Measurements from ENCODE around the gene TBCD. TPM values are rescaled to one million over a fixed set of nuclear protein-coding genes. Genes with fewer than 3 reads are reported as not detected.
A peak's percentile ranks its signal among the peaks of the same experiment; 100 is the strongest.

Gene TBCD
- total RNA-seq (2014; rRNA removed; shearing (Covaris generic)): 17.4 and 20.7 TPM in 2 replicates
- 79.5 and 104 TPM in 2 replicates for polyA plus RNA-seq (2014; cell fraction: nucleus; rRNA removed)

DNA sequence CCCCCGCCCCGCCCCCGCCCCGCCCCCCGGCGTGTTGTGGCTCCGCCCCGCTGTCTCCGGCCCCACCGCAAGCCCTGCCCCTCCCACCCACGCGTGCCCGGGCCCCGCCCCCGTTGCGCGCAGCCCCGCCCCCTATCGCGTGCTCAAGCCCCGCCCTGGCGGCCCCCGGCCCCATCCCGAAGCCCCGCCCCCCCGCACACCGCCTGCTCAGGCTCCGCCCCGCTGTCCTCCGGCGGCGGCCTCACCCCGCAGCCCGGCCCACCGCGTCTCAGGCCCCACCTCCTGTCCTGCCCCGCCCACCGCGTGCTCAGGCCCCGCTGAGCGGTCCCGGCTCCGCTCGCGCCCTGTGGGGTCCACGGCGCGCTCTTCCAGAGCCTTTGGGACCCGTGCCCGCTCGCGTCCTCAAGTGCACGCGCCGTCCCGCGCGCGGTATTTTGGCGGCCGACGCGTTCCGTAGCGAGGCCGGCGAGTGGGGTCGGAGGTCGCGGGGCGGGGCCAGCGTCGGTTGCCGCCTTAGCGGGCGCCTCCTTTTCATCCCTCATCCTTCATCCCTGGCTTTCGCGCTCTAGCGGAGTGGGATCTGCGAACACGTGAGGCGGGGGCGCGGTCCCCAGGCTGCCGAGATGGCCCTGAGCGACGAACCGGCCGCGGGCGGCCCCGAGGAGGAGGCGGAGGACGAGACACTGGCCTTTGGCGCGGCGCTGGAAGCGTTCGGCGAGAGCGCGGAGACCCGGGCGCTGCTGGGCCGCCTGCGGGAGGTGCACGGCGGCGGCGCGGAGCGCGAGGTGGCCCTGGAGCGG lies at the start of gene TBCD:
Gene TBCD, plus strand, starts transcription at position 495 of the 800 bp plus-strand sequence. Its CDS starts 129 bp downstream, at position 624.
- DNase-seq (ENCODE audit: extremely low read depth, low read depth): peak; percentile 74

- DNase-seq (ENCODE audit: extremely low read depth, low read depth): no peak
These were observed 49.5 kb upstream of the TBCD start for GRCh38 chr17:82702231-82702927.

DNA sequence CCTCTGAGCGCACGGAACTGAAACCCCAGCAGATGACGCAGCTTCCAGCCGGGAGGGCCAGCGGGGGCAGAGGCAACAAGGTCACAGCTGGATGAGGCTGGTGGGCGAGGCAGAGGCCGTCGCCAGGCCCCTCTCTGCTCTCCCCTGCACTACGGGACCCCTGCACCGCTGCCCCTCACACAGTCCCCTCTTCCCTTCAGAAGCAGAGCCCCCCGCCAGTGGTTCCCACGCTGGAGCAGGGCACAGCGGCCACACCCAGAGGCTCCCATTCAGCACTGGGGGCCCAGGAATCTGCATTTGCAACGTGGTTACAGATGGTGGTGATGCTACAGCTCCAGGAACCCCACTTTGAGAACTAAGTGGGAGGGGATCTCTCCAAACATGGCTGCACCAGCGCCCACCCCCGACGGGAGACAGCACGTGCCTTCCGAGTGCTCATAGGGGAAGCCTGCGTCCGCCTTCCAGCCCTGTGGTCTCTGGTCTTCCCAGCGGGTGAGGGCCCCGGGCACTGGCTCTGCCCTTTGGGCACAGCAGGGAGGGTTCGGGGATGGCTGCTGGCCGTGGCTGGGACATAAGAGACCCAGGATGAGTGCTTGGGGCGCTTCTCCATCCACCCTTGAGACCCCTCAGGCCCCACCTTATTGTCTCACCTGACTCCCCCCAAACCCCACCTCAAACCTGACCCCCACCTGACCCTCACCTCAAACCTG lies 48.7 kb upstream of the TBCD start:
- DNase-seq (ENCODE audit: extremely low read depth, low read depth): no peak

DNA sequence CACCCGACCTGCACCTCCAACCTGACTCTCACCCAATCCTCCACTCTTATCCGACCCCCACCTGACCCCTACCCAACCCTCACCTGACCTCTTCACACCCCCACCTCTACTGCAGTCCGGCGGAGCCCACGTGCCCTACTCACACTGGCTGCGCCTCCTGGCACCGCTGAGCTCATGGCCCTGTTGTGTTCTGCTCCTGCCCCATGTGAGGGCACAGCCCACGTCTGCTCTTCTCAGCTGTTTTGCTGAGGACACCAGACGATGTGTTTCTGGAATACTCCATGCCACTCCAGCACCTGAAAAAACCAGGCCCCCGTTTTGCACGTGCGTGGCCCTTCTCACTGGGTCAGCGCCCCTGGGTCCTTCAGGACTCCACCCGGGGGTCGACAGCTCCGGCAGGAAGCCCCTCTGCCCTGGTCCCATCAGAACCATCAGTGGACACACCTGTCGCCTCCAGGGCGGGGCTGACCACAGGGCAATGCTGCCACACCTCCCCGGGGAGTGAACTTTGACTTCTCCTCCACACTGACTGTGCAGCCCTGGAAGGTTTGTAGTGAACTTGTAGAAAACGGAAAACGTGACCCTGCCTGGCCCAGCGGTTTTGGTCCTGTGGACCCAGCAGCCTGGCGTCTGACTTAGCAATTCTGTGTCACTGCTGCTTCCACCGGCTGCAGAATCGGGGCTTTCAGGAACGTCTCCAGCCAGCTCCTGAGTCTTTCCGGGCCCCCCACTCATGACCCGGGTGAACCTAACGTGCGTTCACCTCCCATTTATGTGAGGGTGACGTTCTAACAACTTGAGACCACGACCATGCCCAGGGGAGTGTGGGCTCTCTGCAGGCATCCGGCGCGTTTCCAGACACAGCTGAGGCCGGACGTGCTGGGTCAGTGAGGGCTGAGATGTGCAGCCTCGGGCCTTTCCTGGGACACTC lies 47.7 kb upstream of the TBCD start:
- DNase-seq (ENCODE audit: extremely low read depth, low read depth): no peak

DNA sequence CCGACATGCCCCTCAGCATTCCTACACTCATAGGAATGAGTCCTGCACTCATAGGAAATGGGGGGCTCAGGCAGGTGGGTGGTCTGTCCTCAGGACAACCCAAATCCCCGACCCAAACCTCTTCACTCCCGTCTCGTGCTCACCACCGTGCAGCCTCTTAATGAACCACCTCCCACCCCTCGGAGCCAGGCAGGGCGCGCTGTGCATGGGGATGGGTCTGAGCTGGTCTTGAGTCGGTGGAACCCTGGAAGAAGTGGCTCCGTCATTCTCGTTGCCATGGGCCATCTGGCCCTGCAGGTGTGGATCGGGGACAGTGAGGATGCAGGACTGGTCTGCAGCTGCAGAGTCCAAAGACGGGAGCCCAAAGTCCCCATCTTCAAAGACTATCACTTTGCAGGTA lies 47.0 kb upstream of the TBCD start:
- no peak for DNase-seq (ENCODE audit: extremely low read depth, low read depth)

GRCh38 chr17:82705756-82706155 lies 46.1 kb upstream of the TBCD start:
- DNase-seq (ENCODE audit: extremely low read depth, low read depth): no peak

DNA sequence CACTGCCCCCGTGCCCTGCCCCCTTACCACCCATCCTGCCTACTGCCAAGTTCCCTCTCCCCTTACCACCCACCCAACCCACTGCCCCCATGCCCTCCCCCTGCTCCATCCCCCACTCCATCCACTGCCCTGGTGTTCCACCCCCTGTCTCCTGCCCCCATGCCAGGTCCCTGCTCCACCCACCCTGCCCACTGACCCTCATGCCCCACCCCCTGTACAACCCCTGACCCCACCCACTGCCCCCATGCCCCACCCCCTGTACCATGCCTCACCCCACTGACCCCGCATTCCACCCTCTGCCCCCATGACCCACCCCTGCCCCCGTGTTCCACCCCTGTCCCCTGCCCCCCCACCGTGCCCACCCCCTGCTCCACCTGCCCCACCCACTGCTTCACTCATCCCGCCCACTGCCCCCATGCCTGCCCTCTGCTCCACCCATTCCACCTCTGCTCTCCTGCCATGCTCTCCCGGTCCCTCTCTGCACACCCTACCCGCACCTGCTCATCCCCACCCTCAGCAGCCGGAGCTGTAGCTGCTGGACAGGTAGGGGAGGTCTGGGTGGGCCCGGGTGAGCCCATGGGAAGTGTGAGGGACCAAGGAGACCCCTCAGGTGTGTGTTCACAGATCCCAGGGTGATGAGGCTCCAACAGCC lies 42.7 kb upstream of the TBCD start:
- no peak for DNase-seq (ENCODE audit: extremely low read depth, low read depth)

GRCh38 chr17:82709676-82710498 lies 42.0 kb upstream of the TBCD start:
- DNase-seq (ENCODE audit: extremely low read depth, low read depth): no peak

- DNase-seq (ENCODE audit: extremely low read depth, low read depth): no peak
These were observed 41.2 kb upstream of the TBCD start for GRCh38 chr17:82710499-82711232.

DNA sequence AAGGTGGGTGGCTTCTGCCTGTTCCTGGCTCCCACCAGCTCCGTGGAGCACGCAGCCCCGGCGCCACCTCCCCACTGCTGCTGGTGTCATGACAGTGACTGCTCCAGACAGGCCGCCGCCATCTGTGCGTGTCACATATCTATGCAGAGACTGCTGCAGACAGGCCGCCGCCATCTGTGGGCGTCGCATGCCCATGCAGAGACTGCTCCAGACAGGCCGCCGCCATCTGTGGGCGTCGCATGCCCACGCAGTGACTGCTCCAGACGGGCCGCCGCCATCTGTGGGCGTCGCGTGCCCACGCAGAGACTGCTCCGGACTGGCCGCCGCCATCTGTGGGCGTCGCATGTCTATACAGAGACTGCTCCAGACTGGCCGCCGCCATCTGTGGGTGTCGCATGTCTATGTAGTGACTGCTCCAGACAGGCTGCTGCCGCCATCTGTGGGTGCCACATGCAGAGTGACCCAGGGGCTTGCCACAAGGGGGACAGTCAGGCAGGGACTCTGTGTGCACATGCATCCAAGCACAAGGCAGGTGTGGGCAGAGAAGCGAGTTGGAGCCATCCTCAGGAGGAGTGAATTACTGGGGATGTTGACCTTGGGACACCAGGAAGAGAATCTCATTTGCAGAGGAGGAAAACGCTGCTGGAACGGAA lies 38.7 kb upstream of the TBCD start:
- no peak for DNase-seq (ENCODE audit: extremely low read depth, low read depth)

DNA sequence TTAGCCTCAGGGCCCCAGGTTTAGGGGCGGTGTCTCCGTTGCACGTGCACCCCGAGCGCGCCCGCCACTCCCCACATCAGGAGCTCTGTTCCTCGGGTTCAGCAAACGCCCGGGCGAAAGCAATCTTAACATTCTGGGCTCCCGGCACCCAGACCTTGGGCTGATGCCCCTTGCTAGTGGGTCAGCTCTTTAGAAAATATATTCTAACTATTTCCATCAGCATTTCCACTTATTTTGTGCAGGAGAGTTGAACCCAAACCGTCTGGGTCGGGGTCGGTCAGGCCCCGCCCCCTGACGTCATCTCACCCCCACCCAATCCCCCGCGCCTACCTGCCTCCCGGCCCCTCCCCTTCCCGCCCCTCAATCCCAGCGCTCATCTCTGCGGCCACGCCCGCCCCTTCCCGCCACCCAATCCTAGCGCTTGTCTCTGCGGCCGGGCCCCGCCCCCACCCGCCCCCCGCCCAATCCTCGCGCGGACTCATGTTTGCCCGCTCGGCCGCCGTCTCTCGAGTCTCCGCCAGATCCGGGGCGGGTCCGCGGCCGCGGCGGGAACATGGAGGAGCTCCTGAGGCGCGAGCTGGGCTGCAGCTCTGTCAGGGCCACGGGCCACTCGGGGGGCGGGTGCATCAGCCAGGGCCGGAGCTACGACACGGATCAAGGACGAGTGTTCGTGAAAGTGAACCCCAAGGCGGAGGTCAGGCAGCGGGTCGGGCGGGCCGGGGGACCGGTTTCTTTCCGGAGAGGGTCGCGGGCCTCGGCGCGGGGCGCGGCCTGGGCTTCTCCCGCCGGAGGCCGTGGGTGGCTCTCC lies 35.5 kb upstream of the TBCD start, which contains the start of gene FN3KRP:
Gene FN3KRP, plus strand, starts transcription at position 504 of the 808 bp plus-strand sequence. Its CDS starts 50 bp downstream, at position 554.
- peak; percentile 89 for DNase-seq (ENCODE audit: extremely low read depth, low read depth)

DNA sequence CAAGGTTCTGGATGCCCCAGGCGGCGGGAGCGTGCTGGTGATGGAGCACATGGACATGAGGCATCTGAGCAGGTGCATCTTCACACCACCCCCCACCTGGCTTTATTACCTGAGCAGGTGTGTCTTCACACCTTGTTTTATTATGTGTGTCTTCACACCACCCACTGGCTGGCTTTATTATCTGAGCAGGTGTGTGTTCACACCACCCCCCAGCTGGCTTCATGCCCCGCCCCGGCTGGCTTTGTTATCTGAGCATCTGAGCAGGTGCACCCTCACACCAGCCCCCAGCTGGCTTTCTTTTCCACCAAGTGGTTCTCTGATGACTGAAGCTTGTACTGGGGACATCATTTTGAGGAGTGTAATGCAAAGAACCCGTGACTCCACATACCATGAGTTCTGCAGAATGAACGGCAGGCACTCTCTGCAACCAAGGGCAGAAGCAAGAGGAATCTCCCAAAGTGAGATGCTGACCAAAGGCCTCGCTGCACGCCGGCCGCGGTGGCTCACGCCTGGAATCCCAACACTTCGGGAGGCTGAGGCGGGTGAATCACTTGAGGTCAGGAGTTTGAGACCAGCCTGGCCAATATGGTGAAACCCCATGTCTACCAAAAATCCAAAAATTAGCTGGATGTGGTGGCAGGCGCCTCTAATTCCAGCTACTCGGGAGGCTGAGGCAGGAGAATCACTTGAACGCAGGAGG lies 32.7 kb upstream of the TBCD start:
- no peak for DNase-seq (ENCODE audit: extremely low read depth, low read depth)

DNA sequence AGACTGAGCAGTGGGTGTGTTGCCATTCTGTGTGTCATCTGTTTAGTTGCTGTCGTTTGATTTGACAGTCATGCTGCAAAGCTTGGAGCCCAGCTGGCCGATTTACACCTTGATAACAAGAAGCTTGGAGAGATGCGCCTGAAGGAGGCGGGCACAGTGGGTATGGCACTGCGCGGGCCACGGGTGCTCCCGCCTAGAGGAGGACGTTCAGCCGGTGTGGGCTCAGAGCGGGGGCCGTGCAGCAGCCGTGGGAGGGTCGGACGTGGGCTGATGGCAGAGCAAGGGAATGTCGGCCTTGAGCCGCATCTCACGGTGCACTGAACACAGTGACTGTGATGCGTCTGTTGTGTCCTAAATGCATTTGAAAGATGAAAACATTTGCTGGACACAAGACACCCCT lies 31.7 kb upstream of the TBCD start:
- no peak for DNase-seq (ENCODE audit: extremely low read depth, low read depth)

DNA sequence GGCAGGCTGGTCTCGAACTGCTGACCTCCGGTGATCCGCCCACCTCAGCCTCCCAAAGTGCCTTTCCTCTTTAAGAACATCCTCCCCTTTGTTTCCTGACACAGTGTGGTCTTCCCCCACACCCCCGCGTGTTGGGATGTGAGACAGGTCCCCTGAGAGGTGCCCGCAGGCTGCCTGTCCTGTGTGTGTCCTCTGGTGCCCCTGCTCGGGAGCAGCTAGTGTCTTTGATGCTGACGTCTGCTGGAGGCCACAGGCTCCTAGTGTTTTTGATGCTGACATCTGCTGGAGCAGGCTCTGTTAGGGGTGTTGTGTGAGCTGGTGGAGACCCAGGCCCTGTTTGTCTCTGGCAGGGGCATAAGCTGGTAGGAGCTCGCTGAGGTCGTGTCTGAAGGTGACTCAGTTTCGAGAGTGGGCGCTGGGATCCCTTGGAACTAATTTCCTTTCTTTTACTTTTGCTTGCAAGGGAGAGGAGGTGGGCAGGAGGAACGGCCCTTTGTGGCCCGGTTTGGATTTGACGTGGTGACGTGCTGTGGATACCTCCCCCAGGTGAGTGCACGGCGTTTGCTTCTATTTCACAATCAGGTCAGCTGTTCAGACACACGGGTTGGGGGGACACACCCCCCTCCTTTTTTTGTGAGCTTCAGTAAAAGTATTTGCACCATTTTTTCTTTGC lies 29.4 kb upstream of the TBCD start:
- DNase-seq (ENCODE audit: extremely low read depth, low read depth): no peak

DNA sequence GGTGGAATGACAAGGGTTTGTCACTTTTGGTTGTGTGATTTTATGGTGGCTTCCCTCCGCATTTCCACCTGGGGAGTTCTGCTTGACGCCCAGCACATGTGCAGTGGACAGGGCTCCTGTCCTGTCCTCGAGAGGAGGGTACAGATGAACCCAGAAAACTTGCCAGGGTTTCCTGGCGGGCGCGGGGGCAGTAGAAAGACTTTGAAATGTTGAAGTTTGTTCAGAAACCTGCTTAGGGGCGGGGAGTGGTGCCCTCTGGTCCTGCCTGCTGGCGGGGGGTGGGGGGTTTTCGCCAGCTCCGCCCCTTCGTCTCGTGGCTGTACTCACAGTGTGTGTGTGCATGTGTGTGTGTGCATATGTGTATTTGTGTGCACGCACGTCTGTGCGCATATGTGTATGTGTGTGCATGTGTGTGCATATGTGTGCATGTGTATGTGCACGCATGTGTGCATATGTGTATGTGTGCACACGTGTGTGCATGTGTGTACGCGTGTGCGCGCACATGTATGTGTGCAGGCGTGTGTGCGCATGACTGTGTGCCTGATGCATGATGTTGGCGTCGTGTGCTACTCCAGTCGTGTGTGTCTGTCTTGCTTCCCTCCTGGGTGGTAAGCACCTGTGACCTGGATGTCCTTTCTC lies 28.6 kb upstream of the TBCD start:
- DNase-seq (ENCODE audit: extremely low read depth, low read depth): no peak

Measured in NCI-H460 (cell line).